ENCODE data around the gene ARSA.

GRCh38 chr22:50627642-50628542 is at the start of gene ARSA:
- peak; percentile 36; the same call in 1 of the 2 replicates for TF ChIP-seq CTCF (conservative IDR thresholded peaks at IDR 0.05; ENCODE audit: low read depth, low read length)
- TF ChIP-seq EZH2phosphoT487 (IDR thresholded peaks at IDR 0.05; ENCODE audit: borderline replicate concordance, low read length), result no peak
